ENCODE measurements around the gene CHAF1A. TPM values are rescaled to one million over a fixed set of nuclear protein-coding genes. Genes with fewer than 3 reads are reported as not detected.

CHAF1A gene
- polyA plus RNA-seq, 1 donor from 2014 or later: 9.4 TPM

GRCh38 chr19:4443966-4444764 is 41.7 kb downstream of the CHAF1A start:
- Histone ChIP-seq H3K79me2 (replicated peaks; ENCODE audit: insufficient read depth, low read length) (no peaks in the 10 kb centered on the region), H3K4me2 (ENCODE audit: low read length) (no peak overlapping the region), H3K27me3 (ENCODE audit: insufficient read depth, low read depth, low read length) (no peaks in the 10 kb centered on the region), H3K9me3 (ENCODE audit: low read length) (no peaks in the 10 kb centered on the region), H3K9ac (ENCODE audit: low read length) (no peak overlapping the region), H3K9me2 (ENCODE audit: insufficient read depth, low read length) (no peaks in the 10 kb centered on the region), H3K36me3 (ENCODE audit: insufficient read depth, low read length) (peaks cover 2% of the 10 kb centered on the region), H3K27ac (ENCODE audit: low read length) (no peak overlapping the region), H3K4me3 (ENCODE audit: low read length) (no peak overlapping the region), H3F3A (ENCODE audit: insufficient read depth, low read length, poor library complexity, severe bottlenecking) (no peaks in the 10 kb centered on the region), H4K20me1 (ENCODE audit: insufficient read depth) (no peaks in the 10 kb centered on the region), H2AFZ (ENCODE audit: low read depth, low read length) (no peak overlapping the region)
- TF ChIP-seq EP300 (conservative IDR thresholded peaks at IDR 0.05; ENCODE audit: poor library complexity, severe bottlenecking): no peak
- TF ChIP-seq EZH2 (IDR thresholded peaks at IDR 0.05; ENCODE audit: borderline replicate concordance, insufficient read depth, low read length, poor library complexity, severe bottlenecking): no peak
- TF ChIP-seq REST (IDR thresholded peaks at IDR 0.05; ENCODE audit: borderline replicate concordance): no peak
- TF ChIP-seq RAD21 (conservative IDR thresholded peaks at IDR 0.05): no peak
- no peak for TF ChIP-seq SMC3 (conservative IDR thresholded peaks at IDR 0.05; ENCODE audit: poor library complexity)
- no peak for TF ChIP-seq POLR2AphosphoS5 (IDR thresholded peaks at IDR 0.05)
- no peak for TF ChIP-seq TAF1 (IDR thresholded peaks at IDR 0.05; ENCODE audit: low read depth)
- TF ChIP-seq CTCF (IDR thresholded peaks at IDR 0.05; ENCODE audit: poor library complexity, severe bottlenecking): no peak
- no peak for TF ChIP-seq MXI1 (conservative IDR thresholded peaks at IDR 0.05; ENCODE audit: poor library complexity, severe bottlenecking)

- H3K4me3 ChIP-seq (ENCODE audit: low read length): no peak overlapping the region
- H3K27me3 ChIP-seq (ENCODE audit: insufficient read depth, low read depth, low read length): no peaks in the 10 kb centered on the region
- peaks cover 5% of the 10 kb centered on the region for H3K36me3 ChIP-seq (ENCODE audit: insufficient read depth, low read length)
- no peaks in the 10 kb centered on the region for H3K9me2 ChIP-seq (ENCODE audit: insufficient read depth, low read length)
- TF ChIP-seq REST (IDR thresholded peaks at IDR 0.05; ENCODE audit: borderline replicate concordance) (no peak), RAD21 (conservative IDR thresholded peaks at IDR 0.05) (no peak), CTCF (IDR thresholded peaks at IDR 0.05; ENCODE audit: poor library complexity, severe bottlenecking) (no peak), TAF1 (IDR thresholded peaks at IDR 0.05; ENCODE audit: low read depth) (no peak), SMC3 (conservative IDR thresholded peaks at IDR 0.05; ENCODE audit: poor library complexity) (no peak), POLR2AphosphoS5 (IDR thresholded peaks at IDR 0.05) (no peak), MXI1 (conservative IDR thresholded peaks at IDR 0.05; ENCODE audit: poor library complexity, severe bottlenecking) (no peak)
- H3F3A ChIP-seq (ENCODE audit: insufficient read depth, low read length, poor library complexity, severe bottlenecking): no peaks in the 10 kb centered on the region
- H3K4me2 ChIP-seq (ENCODE audit: low read length): no peak overlapping the region
- no peaks in the 10 kb centered on the region for H3K79me2 ChIP-seq (replicated peaks; ENCODE audit: insufficient read depth, low read length)
- H2AFZ ChIP-seq (ENCODE audit: low read depth, low read length): no peak overlapping the region
- H3K9ac ChIP-seq (ENCODE audit: low read length): no peak overlapping the region
- no peak overlapping the region for H3K27ac ChIP-seq (ENCODE audit: low read length)
- no peaks in the 10 kb centered on the region for H3K9me3 ChIP-seq (ENCODE audit: low read length)
- no peaks in the 10 kb centered on the region for H4K20me1 ChIP-seq (ENCODE audit: insufficient read depth)
Observed at GRCh38 chr19:4444765-4445741, 42.6 kb downstream of the CHAF1A start.
